HG02623 (cell line): ENCODE measurements around the gene LPAR3.
A peak's percentile ranks its signal among the peaks of the same experiment; 100 is the strongest.
"Not testable (repeated sequence)": the region's sequence is repeated elsewhere in the genome, so short reads cannot be mapped to it uniquely, and the experiment has no call there.

Source experiments
- ATAC-seq: cut with Tn5 transposase; IDR thresholded peaks from one replicate; pipeline ENCODE4 v1.9.1; 2021; ENCODE audit warnings: moderate library complexity; ENCODE audit not compliant: unreplicated experiment

The LPAR3 gene

DNA sequence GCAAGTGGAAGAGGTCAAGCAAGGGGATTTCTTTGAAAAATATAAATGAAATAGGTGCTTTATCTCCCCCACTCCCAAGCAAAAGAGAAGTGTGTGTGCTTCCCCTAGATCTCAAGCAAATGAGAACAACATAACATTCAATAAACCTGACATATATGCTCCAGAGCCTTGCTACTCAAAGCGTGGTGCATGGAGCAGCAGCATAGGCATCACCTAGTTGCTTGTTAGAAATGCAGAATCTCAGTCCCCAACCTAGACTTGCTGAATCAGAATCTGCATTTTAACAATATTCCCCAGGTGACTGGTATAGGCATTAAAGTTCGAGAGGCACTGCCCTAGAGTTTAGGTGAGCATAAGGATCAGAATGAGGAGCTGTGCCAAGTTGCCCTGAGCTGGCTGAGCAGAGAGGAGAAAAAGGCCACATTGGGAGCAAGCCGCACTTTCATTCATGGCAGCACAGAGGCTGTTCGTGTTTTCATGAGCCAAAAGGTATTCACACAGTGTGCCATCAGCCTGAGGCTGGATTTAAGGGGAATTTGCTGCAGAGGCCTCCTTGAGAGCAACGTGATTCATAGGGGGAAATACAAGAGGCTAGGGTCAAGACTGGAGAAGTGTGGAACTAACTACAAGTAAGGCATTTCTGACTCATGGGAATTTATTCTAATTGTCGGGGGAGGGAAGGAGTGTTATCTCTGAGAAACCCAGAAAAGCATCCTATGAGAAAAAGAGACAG is 14.3 kb upstream of the LPAR3 start:
- ATAC-seq = no peak

DNA sequence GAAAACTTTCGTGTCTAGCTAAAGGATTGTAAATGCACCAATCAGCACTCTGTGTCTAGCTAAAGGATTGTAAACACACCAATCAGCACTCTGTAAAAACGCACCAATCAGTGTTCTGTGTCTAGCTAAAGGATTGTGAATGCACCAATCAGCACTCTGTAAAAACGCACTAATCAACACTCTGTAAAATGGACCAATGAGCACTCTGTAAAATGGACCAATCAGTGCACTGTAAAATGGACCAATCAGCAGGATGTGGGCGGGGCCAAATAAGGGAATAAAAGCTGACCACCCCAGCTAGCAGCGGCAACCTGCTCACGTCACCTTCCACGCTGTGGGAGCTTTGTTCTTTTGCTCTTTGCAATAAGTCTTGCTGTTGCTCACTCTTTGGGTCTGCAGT is 9.7 kb upstream of the LPAR3 start:
- ATAC-seq = not testable (repeated sequence)

DNA sequence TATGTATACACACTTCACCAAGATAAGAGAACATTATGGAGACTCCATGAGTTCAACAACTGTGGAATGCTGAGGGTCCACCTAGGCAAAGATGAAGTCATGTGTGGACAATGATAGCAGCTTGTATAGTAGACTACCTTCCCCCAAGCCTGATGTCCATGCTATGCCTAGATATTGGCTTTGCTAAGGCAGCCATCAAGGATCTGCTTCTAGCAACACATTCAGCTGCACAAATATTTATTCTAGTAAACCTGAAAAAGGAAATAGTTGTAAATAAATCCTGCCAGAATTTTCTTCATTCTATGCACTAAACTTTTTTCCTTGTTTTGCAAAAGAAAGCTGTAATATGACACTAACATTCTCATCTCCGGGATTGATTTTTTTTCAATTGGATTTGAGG is 7.0 kb upstream of the LPAR3 start:
- no peak for ATAC-seq

DNA sequence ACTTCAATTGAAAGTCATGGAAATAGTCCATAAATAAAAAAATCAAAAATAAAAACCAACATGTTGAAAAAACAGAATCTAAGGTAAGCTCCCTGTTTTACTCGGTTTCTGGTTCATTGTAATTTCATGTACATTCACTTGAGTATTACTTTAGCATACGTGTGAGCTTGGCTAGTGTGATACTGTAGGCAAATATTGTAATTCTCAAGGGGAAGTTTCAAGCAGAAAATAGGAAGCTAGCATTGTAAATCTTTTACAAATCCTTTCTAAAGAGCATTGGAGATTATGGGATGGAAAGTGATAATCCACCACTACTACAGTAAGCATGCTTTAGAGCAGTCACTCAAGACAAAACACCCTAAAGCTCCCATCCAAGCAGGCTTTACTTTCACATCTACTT is 3.3 kb upstream of the LPAR3 start:
- ATAC-seq = no peak

DNA sequence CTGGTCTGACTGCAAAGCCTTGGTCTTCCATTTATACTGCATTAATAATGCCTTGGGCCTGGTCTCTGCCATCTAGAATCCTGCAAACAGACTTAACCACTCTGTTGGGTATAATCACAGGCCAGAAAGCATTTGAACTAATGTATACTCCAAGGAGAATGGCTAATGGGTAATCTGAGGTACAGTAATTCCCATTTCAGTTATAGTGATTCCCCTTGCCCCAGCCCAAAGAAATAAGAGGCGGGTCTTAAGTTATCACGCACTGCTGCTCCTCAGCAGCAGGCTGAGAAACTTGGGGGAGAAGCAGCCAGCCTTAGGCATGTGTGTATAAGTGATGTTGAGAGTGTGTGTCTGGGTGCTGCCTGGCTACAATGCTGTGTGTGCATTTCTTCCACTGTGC is 2.4 kb downstream of the LPAR3 start:
- no peak for ATAC-seq

DNA sequence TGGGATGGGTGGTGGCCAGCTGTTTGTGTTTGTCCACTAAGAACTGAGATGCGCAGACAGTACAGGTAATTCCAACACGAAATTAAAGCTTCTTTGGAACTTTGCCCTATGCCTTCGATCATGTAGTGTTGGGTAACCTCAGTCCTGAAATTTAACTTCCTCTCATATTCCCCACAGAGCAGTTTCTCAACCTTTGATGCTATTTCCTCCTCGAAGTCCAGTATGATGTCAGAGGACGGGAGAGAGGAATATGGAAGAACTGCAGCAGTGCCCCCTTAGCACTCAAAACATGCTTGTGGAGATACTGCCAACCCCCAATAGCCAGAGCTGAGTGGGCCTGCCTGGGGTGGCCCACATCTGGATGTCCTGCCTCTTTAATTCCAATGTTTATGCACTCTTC is 3.6 kb downstream of the LPAR3 start:
- ATAC-seq = no peak

DNA sequence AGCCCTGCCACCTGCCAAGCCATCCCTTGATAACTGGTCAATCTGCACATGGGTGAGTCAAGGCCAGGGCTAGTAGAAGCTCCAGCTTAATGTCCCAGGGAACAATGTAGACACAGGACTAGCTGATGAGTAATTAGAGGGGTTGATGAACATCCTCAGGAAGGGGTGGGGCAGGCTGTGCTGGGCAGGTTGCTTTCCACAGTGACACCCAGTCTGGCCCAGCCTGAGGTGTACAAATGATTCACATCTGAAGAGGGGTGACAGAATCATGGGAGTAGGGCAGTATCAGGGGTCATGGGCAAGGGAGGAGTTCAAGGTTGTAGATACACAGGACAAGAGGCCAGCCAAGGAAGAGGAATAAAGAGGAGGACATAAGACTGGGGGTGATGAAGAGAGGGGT is 4.3 kb downstream of the LPAR3 start:
- ATAC-seq = no peak

DNA sequence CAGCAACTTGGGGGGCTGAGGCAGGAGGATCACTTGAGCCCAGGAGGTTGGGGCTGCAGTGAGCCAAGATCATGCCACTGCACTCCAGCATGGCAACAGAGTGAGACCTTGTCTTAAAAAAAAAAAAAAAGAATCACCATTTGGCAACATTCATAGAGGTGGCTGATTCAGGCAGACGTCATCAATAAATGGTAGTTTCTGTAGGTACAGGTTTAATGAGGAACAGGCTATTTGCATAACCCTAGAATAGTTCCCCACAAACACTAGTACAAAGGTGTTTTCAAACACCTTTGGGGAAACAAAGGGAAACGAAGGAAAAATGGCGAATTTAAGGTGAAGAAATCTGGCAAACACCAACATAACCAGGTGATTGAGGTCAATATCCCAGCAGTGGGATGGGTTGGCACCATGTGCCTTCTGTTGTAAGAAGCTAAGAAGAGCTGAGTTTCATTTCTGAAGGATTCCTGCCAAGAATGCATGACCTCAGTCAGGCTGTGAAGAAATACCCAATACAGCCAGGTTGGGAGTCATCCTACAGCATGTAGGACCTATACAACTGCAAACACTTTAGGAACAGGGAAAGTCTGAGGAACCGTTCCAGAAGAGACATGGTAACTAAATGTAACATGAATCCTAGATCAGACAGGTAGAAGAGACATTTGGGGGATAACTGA is 5.6 kb downstream of the LPAR3 start:
- ATAC-seq = no peak

DNA sequence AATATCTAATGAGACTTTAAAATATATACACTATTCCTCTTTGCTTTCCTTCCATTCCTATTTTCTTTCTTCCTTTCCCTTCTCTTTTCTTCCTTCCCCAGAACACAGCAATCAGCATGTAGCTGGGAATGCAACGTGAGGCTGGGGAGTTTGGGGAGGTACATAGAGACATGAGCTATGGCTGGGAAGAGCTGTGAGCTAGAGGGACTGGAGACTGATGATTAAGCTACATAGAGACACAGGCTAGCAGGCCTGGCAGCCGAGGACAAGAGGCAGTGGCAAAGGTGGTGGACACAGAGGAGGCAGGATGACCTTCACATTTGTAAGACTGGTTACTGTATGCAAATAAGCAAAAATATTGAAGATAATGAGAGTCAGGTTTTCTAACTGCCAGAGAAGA is 7.5 kb downstream of the LPAR3 start:
- ATAC-seq = no peak

DNA sequence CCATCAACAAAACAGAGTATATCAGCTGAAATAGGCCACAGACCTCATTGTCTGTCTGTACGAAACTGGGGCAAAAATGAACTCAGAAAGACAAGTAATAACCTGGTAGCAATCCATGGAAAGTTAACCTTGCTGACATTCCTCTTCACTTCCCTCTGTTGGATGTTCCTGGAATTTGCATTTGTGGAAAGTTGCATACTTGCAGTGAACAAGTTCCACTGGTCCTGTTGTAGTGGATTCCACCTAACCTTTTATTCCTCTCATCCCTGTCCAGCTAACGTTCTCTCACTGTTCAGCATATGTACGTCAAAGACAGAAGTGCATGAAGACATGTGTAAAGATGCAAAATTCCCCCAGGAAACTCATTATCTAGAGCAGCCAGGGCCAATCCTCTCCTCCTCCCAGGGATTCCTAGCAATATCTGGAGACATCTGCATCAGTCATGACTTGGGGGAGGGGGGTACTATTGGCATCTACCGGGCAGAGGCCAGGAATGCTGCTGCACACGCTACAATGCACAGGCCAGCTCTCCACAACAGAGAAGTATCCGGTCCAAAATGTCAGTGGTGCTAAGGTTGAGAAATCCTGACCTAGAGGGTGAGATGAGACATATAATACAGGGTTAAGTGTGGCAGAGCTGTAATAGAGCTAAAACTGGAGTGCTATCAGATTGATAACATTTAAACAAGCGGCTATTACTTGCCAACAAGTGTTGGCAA is 8.2 kb downstream of the LPAR3 start:
- ATAC-seq = no peak

DNA sequence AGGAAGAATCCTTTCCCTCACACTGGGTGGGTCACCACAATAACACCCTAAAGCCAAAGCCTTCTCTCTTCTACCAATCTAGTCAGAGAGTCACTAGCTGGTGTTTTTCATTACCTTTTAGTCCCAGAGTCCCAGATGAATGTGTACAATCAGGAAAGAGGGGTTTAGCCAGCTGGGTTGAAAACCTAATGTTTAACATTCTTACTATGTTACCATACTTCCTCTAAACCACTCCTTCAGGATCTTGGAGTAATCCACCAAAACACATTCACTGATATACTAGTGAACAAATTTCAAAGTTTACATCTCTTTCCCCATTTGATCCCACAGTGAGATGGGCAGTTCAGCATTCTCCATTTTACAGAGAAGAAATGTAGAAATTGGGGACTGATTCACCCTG is 9.7 kb downstream of the LPAR3 start:
- ATAC-seq = no peak

DNA sequence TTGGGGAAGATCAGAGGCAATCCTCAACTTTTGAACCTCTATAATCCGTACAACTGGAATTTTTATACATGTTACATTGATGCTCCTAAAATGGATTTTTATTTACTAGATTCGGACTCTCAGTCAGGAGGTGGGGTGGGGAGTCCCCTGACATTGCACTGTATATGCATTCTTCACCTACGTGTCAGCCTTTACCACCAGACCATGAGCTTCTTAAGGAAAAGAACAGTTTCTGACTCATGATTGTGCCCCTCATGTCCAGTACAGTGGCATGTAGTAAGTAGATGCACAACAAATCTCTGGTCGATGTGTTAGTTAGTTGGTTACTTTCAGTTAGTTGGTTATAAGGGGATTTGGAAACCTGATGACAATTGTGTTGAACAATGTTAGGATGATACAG is 15.4 kb downstream of the LPAR3 start:
- no peak for ATAC-seq

DNA sequence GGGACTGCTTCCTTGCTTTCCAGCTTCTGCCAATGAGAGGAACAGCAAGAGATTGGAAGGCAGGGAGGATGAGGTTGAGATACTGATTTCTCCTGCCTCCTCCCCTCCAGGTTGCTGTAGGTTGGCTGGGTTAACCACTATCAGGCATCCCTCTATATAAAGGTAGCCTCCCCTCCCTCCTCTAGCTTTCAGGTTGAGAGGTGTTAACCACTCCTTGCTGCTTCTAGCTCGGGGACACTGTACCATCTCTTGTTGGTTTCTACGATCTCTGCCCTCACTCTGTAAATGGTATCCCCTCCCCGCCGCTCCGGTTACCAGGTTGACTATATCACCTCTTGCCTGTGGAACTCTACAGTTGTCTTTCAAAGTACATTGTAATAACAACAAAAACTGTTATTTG is 16.7 kb downstream of the LPAR3 start:
- no peak for ATAC-seq

DNA sequence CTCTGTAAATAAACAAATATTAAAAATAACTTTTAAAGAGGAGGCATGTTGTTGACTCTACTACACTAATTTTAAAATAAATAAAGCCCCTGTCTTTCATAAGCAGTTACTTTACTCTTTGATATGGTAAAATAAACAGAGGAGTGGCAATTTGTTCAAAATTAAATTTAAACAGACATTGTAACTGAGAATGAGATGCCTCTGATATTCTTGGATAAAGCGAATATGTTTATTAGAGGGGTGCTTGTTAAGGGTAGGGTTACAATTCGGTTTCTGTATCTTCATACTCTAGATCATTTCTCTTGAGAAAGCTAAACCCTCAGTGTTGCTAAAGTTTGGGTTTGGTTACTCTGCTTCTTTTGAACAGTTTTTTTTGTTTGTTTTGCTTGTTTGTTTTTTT is 19.6 kb downstream of the LPAR3 start:
- no peak for ATAC-seq

DNA sequence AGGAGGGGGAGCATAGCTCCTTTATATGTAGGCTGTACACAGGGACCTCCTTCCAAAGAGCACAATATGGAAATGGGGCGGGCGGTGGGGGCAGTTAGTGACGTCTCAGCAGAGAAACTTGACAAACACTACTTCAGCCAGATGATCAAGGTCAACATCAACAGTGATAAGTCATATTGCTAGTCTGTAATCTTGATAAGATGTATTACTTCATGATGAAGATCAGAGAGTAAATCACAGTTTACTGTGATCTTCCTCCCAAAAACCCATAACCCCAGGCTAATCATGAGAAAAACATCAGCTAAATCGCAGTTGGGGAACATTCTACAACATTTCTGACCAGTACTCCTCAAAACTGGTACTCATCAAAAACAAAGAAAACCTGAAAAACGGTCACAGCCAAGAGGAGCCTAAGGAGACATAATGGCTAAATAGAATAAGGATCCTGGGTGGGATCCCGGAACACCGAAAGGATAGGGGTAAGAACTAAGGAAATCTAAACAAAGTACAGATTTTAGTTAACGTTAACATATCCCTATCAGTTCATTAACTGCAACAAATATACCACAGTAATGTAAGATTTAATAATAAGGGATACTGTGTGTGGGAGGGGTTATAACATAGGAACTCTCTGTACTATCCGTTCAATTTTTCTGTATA is 20.2 kb downstream of the LPAR3 start:
- ATAC-seq = no peak

DNA sequence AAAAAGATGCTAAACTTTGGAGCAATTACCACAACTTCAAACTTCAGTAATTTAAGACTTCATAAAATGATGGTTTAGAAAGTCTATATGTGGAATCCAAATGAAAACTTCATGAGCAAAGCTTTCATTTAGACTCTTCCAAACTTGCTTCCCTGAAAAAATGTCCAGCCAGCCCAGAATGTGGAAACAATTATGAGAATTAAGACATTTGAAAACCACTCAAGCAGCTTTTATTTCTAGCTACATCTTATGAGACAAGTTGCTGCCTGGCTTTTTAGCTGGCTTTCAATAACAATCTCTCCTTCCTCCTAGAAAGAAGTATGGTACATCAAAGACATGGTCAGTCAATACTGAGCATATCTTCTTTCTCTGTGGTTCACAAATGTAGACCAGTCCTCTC is 21.8 kb downstream of the LPAR3 start:
- ATAC-seq = no peak

DNA sequence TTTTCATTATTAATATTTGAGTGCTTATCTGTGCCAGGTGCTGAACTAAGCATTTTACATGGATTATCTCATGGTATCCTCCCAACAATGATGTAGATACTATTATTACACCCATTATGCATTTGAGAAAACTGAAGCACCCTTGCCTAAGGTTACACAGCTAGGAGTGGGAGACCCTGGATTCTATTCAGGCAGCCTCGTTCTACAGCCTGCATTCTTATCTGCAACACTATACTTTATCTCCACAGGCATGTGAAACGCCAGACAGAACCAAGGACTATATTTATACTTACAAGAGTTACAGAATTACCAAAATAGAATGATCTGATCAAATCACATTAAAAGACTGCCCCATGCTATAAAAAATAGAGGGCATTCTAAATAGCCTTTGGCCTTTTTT is 22.4 kb downstream of the LPAR3 start:
- no peak for ATAC-seq

DNA sequence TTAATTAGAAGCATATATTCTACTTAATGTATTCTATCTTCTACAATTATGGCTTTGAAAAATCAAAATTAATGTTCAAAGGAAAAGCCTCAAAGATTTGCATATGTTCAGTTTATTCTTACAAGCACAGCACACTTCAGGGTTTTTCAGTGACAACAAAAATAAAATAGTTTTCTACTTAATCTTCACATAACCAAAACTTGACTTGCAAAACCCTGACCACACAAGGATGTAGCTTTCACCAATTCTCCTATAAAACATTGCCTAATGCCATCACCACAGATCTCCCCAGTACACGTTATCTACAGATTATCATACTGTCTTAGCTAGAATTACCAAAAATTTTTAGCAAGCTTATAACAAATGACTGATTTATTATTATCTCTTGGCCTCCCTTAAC is 23.3 kb downstream of the LPAR3 start:
- ATAC-seq = no peak

DNA sequence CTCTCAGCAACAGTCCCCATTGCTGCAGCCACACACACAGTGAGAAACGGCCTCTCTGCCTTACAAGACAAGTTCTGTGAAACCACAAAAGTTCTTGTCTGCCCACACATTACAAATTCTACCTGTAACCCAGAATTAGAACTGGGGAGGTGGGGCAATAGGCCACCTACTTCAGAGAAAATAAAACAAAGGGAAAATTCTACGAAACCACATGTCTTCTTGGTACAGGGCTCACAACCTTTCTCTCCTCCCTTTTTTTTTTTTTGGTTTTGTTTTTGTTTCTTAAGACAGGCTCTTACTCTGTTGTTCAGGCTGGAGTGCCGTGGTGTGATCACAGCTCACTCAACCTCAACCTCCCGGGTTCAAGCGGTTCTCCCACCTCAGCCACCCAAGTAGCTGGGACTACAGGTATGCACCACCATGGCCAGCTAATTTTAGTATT is 30.2 kb downstream of the LPAR3 start:
- peak; percentile 93 for ATAC-seq

DNA sequence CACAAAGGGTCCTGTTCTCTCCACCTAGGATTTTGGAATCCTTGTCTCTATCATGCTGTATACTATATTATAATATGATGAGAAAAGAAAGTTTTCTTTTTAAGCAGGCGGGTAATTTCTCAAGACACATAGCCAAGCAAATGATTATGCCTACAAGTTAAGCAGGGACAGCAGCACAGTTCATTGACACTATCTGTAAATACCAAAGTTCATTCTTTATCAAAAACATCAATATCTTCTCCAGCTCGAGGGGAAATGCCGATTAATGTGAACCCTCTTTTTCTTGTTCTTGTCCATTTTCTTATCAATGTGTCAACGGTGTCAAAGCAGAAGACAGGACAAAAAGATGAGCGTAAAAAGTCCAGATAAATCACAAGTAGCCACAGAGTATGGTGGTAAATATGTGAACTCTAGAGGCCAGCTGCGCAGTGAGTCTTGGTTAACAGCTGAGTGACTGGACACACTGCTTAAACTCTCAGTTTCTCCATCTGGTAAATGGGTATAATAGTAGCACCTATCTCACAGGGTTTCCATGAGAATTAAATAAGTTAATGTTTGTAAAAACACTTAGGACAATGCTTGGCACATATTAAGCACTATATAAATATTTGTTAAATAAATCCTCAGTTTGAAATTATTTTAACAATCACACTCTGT is 30.9 kb downstream of the LPAR3 start:
- ATAC-seq = no peak

DNA sequence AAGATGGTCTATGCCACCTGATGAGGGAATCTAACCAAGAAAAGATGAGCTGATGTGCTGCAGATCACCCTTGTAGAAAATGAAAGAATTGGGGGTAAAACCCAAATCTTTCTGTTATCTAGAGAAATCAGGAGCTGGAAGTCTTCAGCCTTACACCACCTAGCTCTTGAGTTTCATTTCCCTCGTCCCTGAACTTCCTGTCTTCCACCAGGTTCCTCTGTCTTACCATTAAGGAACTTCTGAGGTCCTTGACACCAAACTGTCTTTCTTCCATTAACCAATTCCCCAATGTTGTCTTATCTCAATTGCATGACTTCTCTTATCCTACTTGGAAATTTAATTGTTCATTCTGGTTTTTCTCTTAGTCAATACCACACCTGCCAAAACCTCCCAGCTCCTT is 31.5 kb downstream of the LPAR3 start:
- ATAC-seq = no peak
